Activated naive CD4-positive, alpha-beta T cell treated with anti-CD3 and anti-CD28 coated beads for 36 hours (primary cell): ENCODE results near the gene AKT1. TPM values are rescaled to one million over a fixed set of nuclear protein-coding genes. Genes with fewer than 3 reads are reported as not detected.

Experiments used
- total RNA-seq, 2 experiments: library from RNA; stranded (reverse); gene quantifications; one replicate each; pipeline ENCODE4 v1.2.3, GENCODE V29; 2021

The AKT1 gene
- total RNA-seq, 2 experiments from 2014 or later: 114 to 115 TPM

Other genes with a start within 250 kb of the AKT1 start
- gene C14orf180, start 216.0 kb downstream of the AKT1 start, total RNA-seq: not detected
- gene TMEM179, start 191.0 kb downstream of the AKT1 start, total RNA-seq: under 1 TPM; 0.17 to 0.21 TPM
- gene INF2, start 106.1 kb downstream of the AKT1 start, total RNA-seq: 10 to 100 TPM; 50.7 to 50.9 TPM
- 1 to 10 TPM; 5.1 to 5.5 TPM for gene ADSS1, start 71.5 kb downstream of the AKT1 start, total RNA-seq
- 10 to 100 TPM; 86.1 to 92.7 TPM for gene SIVA1, start 42.6 kb downstream of the AKT1 start, total RNA-seq
- gene ZBTB42, start 5.4 kb upstream of the AKT1 start, total RNA-seq: 1 to 10 TPM; 1.3 to 1.6 TPM
- gene CEP170B, start 69.5 kb upstream of the AKT1 start, total RNA-seq: 1 to 10 TPM; 3.3 TPM
- gene PLD4, start 129.1 kb upstream of the AKT1 start, total RNA-seq: not detected
- under 1 TPM; 0.10 TPM for gene AHNAK2, start 182.6 kb upstream of the AKT1 start, total RNA-seq
- under 1 TPM; 0.40 to 0.43 TPM for gene CLBA1, start 190.0 kb upstream of the AKT1 start, total RNA-seq
- 10 to 100 TPM; 59.6 to 60.4 TPM for gene CDCA4, start 225.3 kb upstream of the AKT1 start, total RNA-seq